ENCODE measurements around the gene LRIG1.

The LRIG1 gene

DNA sequence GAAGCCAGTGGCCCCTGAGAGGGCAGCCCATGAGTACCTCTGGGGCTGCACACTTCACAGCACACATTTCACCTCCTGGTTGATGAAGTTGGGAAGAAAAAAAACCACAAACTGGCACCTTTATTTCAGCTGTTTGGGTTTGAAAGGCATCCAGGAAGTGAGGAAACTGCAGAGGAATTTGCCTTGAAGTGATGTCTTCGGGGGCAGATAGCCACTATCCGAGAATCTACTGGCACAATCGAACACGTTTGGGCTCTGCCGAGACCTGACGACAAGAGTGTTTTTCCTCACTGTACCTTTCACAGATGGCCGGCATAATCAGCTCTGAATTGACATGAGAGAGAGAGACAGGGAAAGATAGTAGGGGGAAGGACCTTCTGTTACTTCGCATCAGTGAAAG is 59.7 kb downstream of the LRIG1 start:
- Histone ChIP-seq H3K36me3 (ENCODE audit: control insufficient read depth, insufficient read depth, low read length) (peaks cover 36% of the 10 kb centered on the region), H3K4me3 (ENCODE audit: low read depth, low read length) (no peak overlapping the region), H3K27me3 (ENCODE audit: control insufficient read depth, insufficient read depth, low read length) (no peaks in the 10 kb centered on the region), H3K27ac (ENCODE audit: low read depth, low read length) (peak overlapping the region; percentile 92), H3K4me1 (ENCODE audit: control insufficient read depth, insufficient read depth, low read length) (peaks cover 83% of the 10 kb centered on the region), H3K9me3 (ENCODE audit: control insufficient read depth, insufficient read depth, low read length) (no peaks in the 10 kb centered on the region), H3K9ac (ENCODE audit: low read depth, low read length) (peak overlapping the region; percentile 27)

- no peak overlapping the region for H3K4me3 ChIP-seq (ENCODE audit: low read depth, low read length)
- no peaks in the 10 kb centered on the region for H3K27me3 ChIP-seq (ENCODE audit: control insufficient read depth, insufficient read depth, low read length)
- H3K9ac ChIP-seq (ENCODE audit: low read depth, low read length): no peak overlapping the region
- peaks cover 71% of the 10 kb centered on the region for H3K4me1 ChIP-seq (ENCODE audit: control insufficient read depth, insufficient read depth, low read length)
- H3K27ac ChIP-seq (ENCODE audit: low read depth, low read length): no peak overlapping the region
- H3K36me3 ChIP-seq (ENCODE audit: control insufficient read depth, insufficient read depth, low read length): peaks cover 29% of the 10 kb centered on the region
- H3K9me3 ChIP-seq (ENCODE audit: control insufficient read depth, insufficient read depth, low read length): no peaks in the 10 kb centered on the region
Observed at GRCh38 chr3:66439666-66440344, 61.0 kb downstream of the LRIG1 start.

DNA sequence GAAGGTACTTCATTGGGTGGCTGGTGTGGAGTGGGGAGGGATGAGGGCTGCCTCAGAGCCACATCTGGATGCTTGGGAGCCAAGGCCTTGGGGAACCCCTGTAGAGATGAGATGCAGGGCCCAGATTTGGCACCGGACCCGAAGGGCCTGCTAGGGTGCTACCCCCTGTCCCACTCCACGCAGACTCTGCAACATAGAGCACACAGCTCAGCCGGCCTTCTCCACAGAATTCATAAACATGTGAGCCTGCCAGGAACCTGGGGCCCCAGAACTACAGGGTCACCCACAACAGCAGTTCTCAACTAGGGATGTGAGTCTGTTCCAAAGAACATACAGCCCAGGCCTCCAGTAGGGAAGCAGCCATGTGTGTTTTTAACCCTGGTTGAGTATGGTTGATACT is 62.8 kb downstream of the LRIG1 start:
- no peaks in the 10 kb centered on the region for H3K9me3 ChIP-seq (ENCODE audit: control insufficient read depth, insufficient read depth, low read length)
- no peak overlapping the region for H3K27ac ChIP-seq (ENCODE audit: low read depth, low read length)
- H3K36me3 ChIP-seq (ENCODE audit: control insufficient read depth, insufficient read depth, low read length): peaks cover 30% of the 10 kb centered on the region
- H3K9ac ChIP-seq (ENCODE audit: low read depth, low read length): no peak overlapping the region
- no peak overlapping the region for H3K4me3 ChIP-seq (ENCODE audit: low read depth, low read length)
- no peaks in the 10 kb centered on the region for H3K27me3 ChIP-seq (ENCODE audit: control insufficient read depth, insufficient read depth, low read length)
- H3K4me1 ChIP-seq (ENCODE audit: control insufficient read depth, insufficient read depth, low read length): peaks cover 59% of the 10 kb centered on the region

DNA sequence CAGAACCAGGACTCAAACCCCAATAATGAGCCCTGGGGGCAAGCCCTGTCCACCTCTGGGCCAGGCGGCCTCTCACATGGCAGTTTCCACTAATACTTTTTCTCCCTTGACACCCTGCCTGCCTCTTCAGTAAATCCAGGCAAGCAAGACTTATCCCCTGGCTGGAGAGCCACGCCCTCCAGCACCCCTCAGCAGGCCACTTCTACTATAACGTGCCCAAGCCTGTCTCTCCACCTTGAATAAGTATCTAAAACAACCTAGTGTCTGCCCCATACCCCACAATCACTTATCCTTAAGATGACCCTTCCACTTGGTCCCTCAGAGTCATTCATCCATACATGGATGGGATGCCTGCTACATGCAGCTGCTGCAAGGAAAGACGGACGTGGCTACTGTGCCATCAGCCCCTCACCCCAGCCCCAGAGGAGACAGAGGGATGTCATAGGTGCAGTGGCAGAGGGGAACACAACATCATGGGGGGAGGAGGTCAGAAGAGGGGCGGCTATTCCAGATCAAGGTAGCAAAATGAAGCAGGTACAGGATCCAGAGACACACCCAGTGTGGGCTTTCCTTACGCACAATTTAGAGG is 63.4 kb downstream of the LRIG1 start:
- H3K4me3 ChIP-seq (ENCODE audit: low read depth, low read length): no peak overlapping the region
- no peaks in the 10 kb centered on the region for H3K27me3 ChIP-seq (ENCODE audit: control insufficient read depth, insufficient read depth, low read length)
- peaks cover 34% of the 10 kb centered on the region for H3K36me3 ChIP-seq (ENCODE audit: control insufficient read depth, insufficient read depth, low read length)
- no peak overlapping the region for H3K27ac ChIP-seq (ENCODE audit: low read depth, low read length)
- H3K9ac ChIP-seq (ENCODE audit: low read depth, low read length): no peak overlapping the region
- peaks cover 54% of the 10 kb centered on the region for H3K4me1 ChIP-seq (ENCODE audit: control insufficient read depth, insufficient read depth, low read length)
- H3K9me3 ChIP-seq (ENCODE audit: control insufficient read depth, insufficient read depth, low read length): no peaks in the 10 kb centered on the region

- Histone ChIP-seq H3K9me3 (ENCODE audit: control insufficient read depth, insufficient read depth, low read length) (no peaks in the 10 kb centered on the region), H3K36me3 (ENCODE audit: control insufficient read depth, insufficient read depth, low read length) (peaks cover 33% of the 10 kb centered on the region), H3K9ac (ENCODE audit: low read depth, low read length) (no peak overlapping the region), H3K27ac (ENCODE audit: low read depth, low read length) (no peak overlapping the region), H3K27me3 (ENCODE audit: control insufficient read depth, insufficient read depth, low read length) (no peaks in the 10 kb centered on the region), H3K4me1 (ENCODE audit: control insufficient read depth, insufficient read depth, low read length) (peaks cover 42% of the 10 kb centered on the region), H3K4me3 (ENCODE audit: low read depth, low read length) (no peak overlapping the region)
Observed at GRCh38 chr3:66435989-66436388, 64.8 kb downstream of the LRIG1 start.

DNA sequence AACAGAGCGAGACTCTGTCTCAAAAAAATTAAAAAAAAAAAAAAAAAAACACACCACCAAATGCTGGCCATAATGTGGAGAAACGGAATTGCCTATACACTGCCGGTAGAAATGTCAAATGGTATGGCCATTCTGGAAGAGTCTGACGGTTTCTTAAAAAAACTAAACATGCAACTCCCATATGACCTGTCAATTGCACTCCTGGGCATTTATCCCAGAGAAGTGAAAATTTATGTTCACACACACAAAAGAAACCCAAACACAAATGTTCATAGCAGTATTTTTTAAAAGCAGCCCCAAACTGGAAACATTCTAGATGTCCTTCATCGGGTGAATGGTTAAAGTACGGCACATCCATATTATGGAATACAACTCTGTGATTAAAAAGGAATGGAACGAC is 66.1 kb downstream of the LRIG1 start:
- Histone ChIP-seq H3K27ac (ENCODE audit: low read depth, low read length) (no peak overlapping the region), H3K36me3 (ENCODE audit: control insufficient read depth, insufficient read depth, low read length) (peaks cover 24% of the 10 kb centered on the region), H3K4me3 (ENCODE audit: low read depth, low read length) (no peak overlapping the region), H3K9me3 (ENCODE audit: control insufficient read depth, insufficient read depth, low read length) (no peaks in the 10 kb centered on the region), H3K4me1 (ENCODE audit: control insufficient read depth, insufficient read depth, low read length) (peaks cover 42% of the 10 kb centered on the region), H3K9ac (ENCODE audit: low read depth, low read length) (no peak overlapping the region), H3K27me3 (ENCODE audit: control insufficient read depth, insufficient read depth, low read length) (no peaks in the 10 kb centered on the region)

DNA sequence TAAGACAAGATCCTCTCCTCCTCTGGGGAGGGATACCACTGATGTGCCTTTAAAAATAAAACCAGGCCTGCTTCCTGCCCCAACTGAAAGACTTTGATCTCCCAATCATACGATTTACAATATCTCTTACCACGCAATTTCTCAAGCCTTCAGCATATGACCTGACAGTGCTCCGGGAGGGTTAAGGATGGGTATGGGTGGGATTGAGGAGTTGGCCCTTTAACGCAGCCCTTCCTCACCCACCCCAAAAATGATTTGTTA is 67.4 kb downstream of the LRIG1 start:
- no peaks in the 10 kb centered on the region for H3K27me3 ChIP-seq (ENCODE audit: control insufficient read depth, insufficient read depth, low read length)
- peaks cover 24% of the 10 kb centered on the region for H3K36me3 ChIP-seq (ENCODE audit: control insufficient read depth, insufficient read depth, low read length)
- H3K4me3 ChIP-seq (ENCODE audit: low read depth, low read length): no peak overlapping the region
- H3K9me3 ChIP-seq (ENCODE audit: control insufficient read depth, insufficient read depth, low read length): no peaks in the 10 kb centered on the region
- no peak overlapping the region for H3K9ac ChIP-seq (ENCODE audit: low read depth, low read length)
- H3K27ac ChIP-seq (ENCODE audit: low read depth, low read length): no peak overlapping the region
- peaks cover 46% of the 10 kb centered on the region for H3K4me1 ChIP-seq (ENCODE audit: control insufficient read depth, insufficient read depth, low read length)

- Histone ChIP-seq H3K4me1 (ENCODE audit: control insufficient read depth, insufficient read depth, low read length) (peaks cover 48% of the 10 kb centered on the region), H3K9me3 (ENCODE audit: control insufficient read depth, insufficient read depth, low read length) (no peaks in the 10 kb centered on the region), H3K9ac (ENCODE audit: low read depth, low read length) (no peak overlapping the region), H3K27me3 (ENCODE audit: control insufficient read depth, insufficient read depth, low read length) (no peaks in the 10 kb centered on the region), H3K36me3 (ENCODE audit: control insufficient read depth, insufficient read depth, low read length) (peaks cover 24% of the 10 kb centered on the region), H3K4me3 (ENCODE audit: low read depth, low read length) (no peak overlapping the region), H3K27ac (ENCODE audit: low read depth, low read length) (no peak overlapping the region)
Observed at GRCh38 chr3:66432767-66433521, 67.9 kb downstream of the LRIG1 start.

- Histone ChIP-seq H3K27me3 (ENCODE audit: control insufficient read depth, insufficient read depth, low read length) (no peaks in the 10 kb centered on the region), H3K4me1 (ENCODE audit: control insufficient read depth, insufficient read depth, low read length) (peaks cover 42% of the 10 kb centered on the region), H3K9me3 (ENCODE audit: control insufficient read depth, insufficient read depth, low read length) (no peaks in the 10 kb centered on the region), H3K27ac (ENCODE audit: low read depth, low read length) (no peak overlapping the region), H3K9ac (ENCODE audit: low read depth, low read length) (no peak overlapping the region), H3K36me3 (ENCODE audit: control insufficient read depth, insufficient read depth, low read length) (peaks cover 24% of the 10 kb centered on the region), H3K4me3 (ENCODE audit: low read depth, low read length) (no peak overlapping the region)
Observed at GRCh38 chr3:66432041-66432766, 68.6 kb downstream of the LRIG1 start.

DNA sequence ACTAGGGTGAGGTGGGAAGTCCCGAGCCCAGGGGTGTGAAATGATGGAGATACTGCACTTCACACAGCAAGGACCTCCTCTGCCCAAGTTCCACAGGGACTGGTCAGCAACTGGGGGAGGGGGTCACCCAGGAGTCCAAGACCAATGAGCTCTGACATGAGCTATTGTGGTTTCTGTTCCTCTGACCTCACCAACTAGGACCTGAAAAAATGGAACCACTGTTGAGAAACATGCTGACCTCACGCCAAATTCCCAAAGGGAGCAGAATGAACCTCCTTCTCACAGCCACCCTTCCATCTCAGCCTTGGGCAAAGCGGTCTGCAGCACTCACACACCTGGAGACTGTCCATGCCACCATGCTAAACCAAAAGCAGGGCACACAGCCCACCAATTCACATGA is 69.3 kb downstream of the LRIG1 start:
- Histone ChIP-seq H3K9me3 (ENCODE audit: control insufficient read depth, insufficient read depth, low read length) (no peaks in the 10 kb centered on the region), H3K4me1 (ENCODE audit: control insufficient read depth, insufficient read depth, low read length) (peaks cover 38% of the 10 kb centered on the region), H3K9ac (ENCODE audit: low read depth, low read length) (no peak overlapping the region), H3K27me3 (ENCODE audit: control insufficient read depth, insufficient read depth, low read length) (no peaks in the 10 kb centered on the region), H3K4me3 (ENCODE audit: low read depth, low read length) (no peak overlapping the region), H3K36me3 (ENCODE audit: control insufficient read depth, insufficient read depth, low read length) (peaks cover 24% of the 10 kb centered on the region), H3K27ac (ENCODE audit: low read depth, low read length) (no peak overlapping the region)

DNA sequence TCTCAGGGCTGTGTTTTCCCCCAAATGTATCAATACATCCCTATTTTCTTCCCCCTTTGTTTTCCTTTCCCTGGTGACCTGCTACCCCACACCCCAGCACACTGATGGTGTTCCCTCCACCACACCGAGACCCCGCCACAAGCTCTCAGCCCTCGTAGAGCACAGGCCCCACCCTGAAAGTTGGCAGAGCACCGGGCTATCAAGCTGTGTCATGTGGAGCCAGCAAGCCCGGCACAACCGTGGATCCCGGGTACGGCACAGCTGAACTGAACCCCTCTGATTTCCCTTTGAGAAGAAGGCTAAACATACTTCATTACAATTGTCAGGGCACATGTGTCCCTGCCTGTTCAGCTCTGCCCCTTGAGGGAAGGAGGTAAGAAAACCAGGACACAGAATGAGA is 69.9 kb downstream of the LRIG1 start:
- no peak overlapping the region for H3K4me3 ChIP-seq (ENCODE audit: low read depth, low read length)
- H3K9ac ChIP-seq (ENCODE audit: low read depth, low read length): no peak overlapping the region
- peaks cover 24% of the 10 kb centered on the region for H3K36me3 ChIP-seq (ENCODE audit: control insufficient read depth, insufficient read depth, low read length)
- no peaks in the 10 kb centered on the region for H3K9me3 ChIP-seq (ENCODE audit: control insufficient read depth, insufficient read depth, low read length)
- H3K27me3 ChIP-seq (ENCODE audit: control insufficient read depth, insufficient read depth, low read length): no peaks in the 10 kb centered on the region
- peaks cover 38% of the 10 kb centered on the region for H3K4me1 ChIP-seq (ENCODE audit: control insufficient read depth, insufficient read depth, low read length)
- H3K27ac ChIP-seq (ENCODE audit: low read depth, low read length): no peak overlapping the region

Data from HUES48 (cell line).